ENCODE results near the gene RHOT2.
"Not testable (repeated sequence)": the region's sequence is repeated elsewhere in the genome, so short reads cannot be mapped to it uniquely, and the experiment has no call there.

The RHOT2 gene

GRCh38 chr16:700684-701584, 33.0 kb downstream of the RHOT2 start:
- DNase-seq (ENCODE audit: low read depth): no peak

- no peak for DNase-seq (ENCODE audit: low read depth)
These were observed 34.4 kb downstream of the RHOT2 start for GRCh38 chr16:702341-702740.

- no peak for DNase-seq (ENCODE audit: low read depth)
These were observed 35.5 kb downstream of the RHOT2 start for GRCh38 chr16:703406-703805.

- DNase-seq (ENCODE audit: low read depth): no peak
These were observed 36.1 kb downstream of the RHOT2 start for GRCh38 chr16:704047-704446.

- no peak for DNase-seq (ENCODE audit: low read depth)
These were observed 36.8 kb downstream of the RHOT2 start for GRCh38 chr16:704552-705380.

GRCh38 chr16:705431-706188, 37.7 kb downstream of the RHOT2 start, which contains the start of gene FBXL16:
Gene FBXL16 (minus strand): TSS chr16:705801. CDS start chr16:697405, 8,396 bp downstream.
- no peak for DNase-seq (ENCODE audit: low read depth)

GRCh38 chr16:706189-707061, 38.5 kb downstream of the RHOT2 start:
- DNase-seq (ENCODE audit: low read depth): no peak

GRCh38 chr16:707062-707538, 39.2 kb downstream of the RHOT2 start:
- no peak for DNase-seq (ENCODE audit: low read depth)

- no peak for DNase-seq (ENCODE audit: low read depth)
These were observed 40.1 kb downstream of the RHOT2 start for GRCh38 chr16:708019-708418.

- no peak for DNase-seq (ENCODE audit: low read depth)
These were observed 41.0 kb downstream of the RHOT2 start for GRCh38 chr16:708959-709358.

- DNase-seq (ENCODE audit: low read depth): no peak
These were observed 41.9 kb downstream of the RHOT2 start for GRCh38 chr16:709566-710499.

- no peak for DNase-seq (ENCODE audit: low read depth)
These were observed 42.7 kb downstream of the RHOT2 start for GRCh38 chr16:710500-711075.

- no peak for DNase-seq (ENCODE audit: low read depth)
These were observed 43.2 kb downstream of the RHOT2 start for GRCh38 chr16:711084-711483.

GRCh38 chr16:711548-712320, 43.8 kb downstream of the RHOT2 start:
- DNase-seq (ENCODE audit: low read depth): peak; percentile 70

GRCh38 chr16:712740-713250, 44.9 kb downstream of the RHOT2 start:
- DNase-seq (ENCODE audit: low read depth): not testable (repeated sequence)

GRCh38 chr16:714079-714478, 46.1 kb downstream of the RHOT2 start:
- no peak for DNase-seq (ENCODE audit: low read depth)

- peak; percentile 90 for DNase-seq (ENCODE audit: low read depth)
These were observed 46.9 kb downstream of the RHOT2 start, which contains the start of gene METRN for GRCh38 chr16:714558-715476. Gene METRN (plus strand): TSS chr16:715118. CDS start chr16:715290, 172 bp downstream.

Measured in stimulated activated CD8-positive, alpha-beta memory T cell treated with anti-CD3 and anti-CD28 coated beads, Interleukin-4, amount 100 ng/mL, for 24 hours (primary cell).